ENCODE results near the gene KCNMB3. TPM values are rescaled to one million over a fixed set of nuclear protein-coding genes. Genes with fewer than 3 reads are reported as not detected.

Gene KCNMB3
- polyA plus RNA-seq, 1 donor from 2014 or later = 0.16 TPM

DNA sequence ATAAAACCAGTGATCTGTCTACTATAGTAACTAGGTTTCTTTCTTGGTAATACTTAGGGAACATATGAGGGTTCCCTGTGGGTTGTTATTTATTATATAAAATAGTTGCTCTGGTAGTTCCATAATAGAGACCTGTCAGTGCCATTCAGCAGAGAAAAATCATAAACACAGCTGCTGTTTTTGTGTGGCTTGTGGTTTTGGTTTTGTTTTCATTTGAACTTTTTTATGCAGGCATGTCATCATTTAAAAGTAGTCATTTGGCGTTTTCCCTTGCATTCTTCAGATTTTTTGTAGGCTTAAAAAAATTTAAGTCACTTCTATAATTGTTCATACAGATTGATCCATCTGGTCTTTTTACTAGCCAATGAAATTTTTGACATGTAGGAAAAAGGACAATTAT, 54.8 kb downstream of the KCNMB3 start:
- H3K9me2 ChIP-seq (ENCODE audit: insufficient read depth, low read length) = no peaks in the 10 kb centered on the region
- H3K79me2 ChIP-seq (replicated peaks; ENCODE audit: insufficient read depth, low read length) = peaks cover 8% of the 10 kb centered on the region
- no peaks in the 10 kb centered on the region for H4K20me1 ChIP-seq (ENCODE audit: insufficient read depth)
- no peaks in the 10 kb centered on the region for H3K9me3 ChIP-seq (ENCODE audit: low read length)
- no peak overlapping the region for H3K27ac ChIP-seq (ENCODE audit: low read length)
- no peak for TF ChIP-seq EP300 (conservative IDR thresholded peaks at IDR 0.05; ENCODE audit: poor library complexity, severe bottlenecking)
- TF ChIP-seq, protein P1, sequence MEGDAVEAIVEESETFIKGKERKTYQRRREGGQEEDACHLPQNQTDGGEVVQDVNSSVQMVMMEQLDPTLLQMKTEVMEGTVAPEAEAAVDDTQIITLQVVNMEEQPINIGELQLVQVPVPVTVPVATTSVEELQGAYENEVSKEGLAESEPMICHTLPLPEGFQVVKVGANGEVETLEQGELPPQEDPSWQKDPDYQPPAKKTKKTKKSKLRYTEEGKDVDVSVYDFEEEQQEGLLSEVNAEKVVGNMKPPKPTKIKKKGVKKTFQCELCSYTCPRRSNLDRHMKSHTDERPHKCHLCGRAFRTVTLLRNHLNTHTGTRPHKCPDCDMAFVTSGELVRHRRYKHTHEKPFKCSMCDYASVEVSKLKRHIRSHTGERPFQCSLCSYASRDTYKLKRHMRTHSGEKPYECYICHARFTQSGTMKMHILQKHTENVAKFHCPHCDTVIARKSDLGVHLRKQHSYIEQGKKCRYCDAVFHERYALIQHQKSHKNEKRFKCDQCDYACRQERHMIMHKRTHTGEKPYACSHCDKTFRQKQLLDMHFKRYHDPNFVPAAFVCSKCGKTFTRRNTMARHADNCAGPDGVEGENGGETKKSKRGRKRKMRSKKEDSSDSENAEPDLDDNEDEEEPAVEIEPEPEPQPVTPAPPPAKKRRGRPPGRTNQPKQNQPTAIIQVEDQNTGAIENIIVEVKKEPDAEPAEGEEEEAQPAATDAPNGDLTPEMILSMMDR (IDR thresholded peaks at IDR 0.05; ENCODE audit: poor library complexity, severe bottlenecking) = no peak
- H3K4me3 ChIP-seq (ENCODE audit: low read length) = no peak overlapping the region
- H3K27me3 ChIP-seq (ENCODE audit: insufficient read depth, low read depth, low read length) = no peaks in the 10 kb centered on the region
- no peaks in the 10 kb centered on the region for H3F3A ChIP-seq (ENCODE audit: insufficient read depth, low read length, poor library complexity, severe bottlenecking)
- no peak overlapping the region for H3K9ac ChIP-seq (ENCODE audit: low read length)
- no peak overlapping the region for H2AFZ ChIP-seq (ENCODE audit: low read depth, low read length)
- peaks cover 6% of the 10 kb centered on the region for H3K36me3 ChIP-seq (ENCODE audit: insufficient read depth, low read length)
- no peak overlapping the region for H3K4me2 ChIP-seq (ENCODE audit: low read length)

DNA sequence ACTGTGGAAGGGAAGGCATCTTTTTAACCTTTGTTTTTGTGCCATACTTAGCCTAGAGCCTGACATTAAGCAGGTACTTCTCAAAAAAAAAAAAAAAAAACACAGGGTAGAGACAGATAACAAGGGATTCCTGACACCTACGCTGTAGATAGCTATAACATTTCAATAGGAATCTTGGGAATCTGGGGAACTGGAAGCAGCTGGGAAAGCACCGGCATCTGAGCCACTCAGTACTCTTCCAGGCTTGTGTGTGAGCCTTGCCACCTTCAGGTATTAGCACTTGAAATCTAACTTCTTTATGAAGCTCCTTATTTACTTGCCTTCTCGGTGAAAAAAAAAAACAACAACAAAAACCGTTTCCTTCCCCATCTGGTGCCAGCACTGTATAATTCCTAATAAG, 56.0 kb downstream of the KCNMB3 start:
- no peak overlapping the region for H3K9ac ChIP-seq (ENCODE audit: low read length)

More for the DNA sequence above, 56.0 kb downstream of the KCNMB3 start:
- no peaks in the 10 kb centered on the region for H3K9me2 ChIP-seq (ENCODE audit: insufficient read depth, low read length)
- no peaks in the 10 kb centered on the region for H3K9me3 ChIP-seq (ENCODE audit: low read length)
- no peaks in the 10 kb centered on the region for H3K36me3 ChIP-seq (ENCODE audit: insufficient read depth, low read length)
- no peak overlapping the region for H3K27ac ChIP-seq (ENCODE audit: low read length)
- H3K4me2 ChIP-seq (ENCODE audit: low read length) = no peak overlapping the region
- peaks cover 8% of the 10 kb centered on the region for H3K79me2 ChIP-seq (replicated peaks; ENCODE audit: insufficient read depth, low read length)
- no peaks in the 10 kb centered on the region for H4K20me1 ChIP-seq (ENCODE audit: insufficient read depth)
- no peaks in the 10 kb centered on the region for H3K27me3 ChIP-seq (ENCODE audit: insufficient read depth, low read depth, low read length)
- no peak overlapping the region for H3K4me3 ChIP-seq (ENCODE audit: low read length)
- H3F3A ChIP-seq (ENCODE audit: insufficient read depth, low read length, poor library complexity, severe bottlenecking) = no peaks in the 10 kb centered on the region
- TF ChIP-seq EZH2 (IDR thresholded peaks at IDR 0.05; ENCODE audit: borderline replicate concordance, insufficient read depth, low read length, poor library complexity, severe bottlenecking) = no peak
- TF ChIP-seq TAF1 (IDR thresholded peaks at IDR 0.05; ENCODE audit: low read depth) = no peak
- H2AFZ ChIP-seq (ENCODE audit: low read depth, low read length) = no peak overlapping the region

Other genes with a start within 250 kb of the KCNMB3 start
- gene ZMAT3, start 179.3 kb downstream of the KCNMB3 start, polyA plus RNA-seq = 3.1 and 3.9 TPM in 2 replicates
- 14.2 and 15.2 TPM in 2 replicates for gene PIK3CA, start 102.8 kb downstream of the KCNMB3 start, polyA plus RNA-seq
- gene ZNF639, start 71.9 kb upstream of the KCNMB3 start, polyA plus RNA-seq = 96.9 and 100 TPM in 2 replicates
- gene MFN1, start 96.6 kb upstream of the KCNMB3 start, polyA plus RNA-seq = 64.3 and 78.8 TPM in 2 replicates
- 38.7 and 42.8 TPM in 2 replicates for gene GNB4, start 200.4 kb upstream of the KCNMB3 start, polyA plus RNA-seq

Data from neural cell (in vitro differentiated cells).